Keratinocyte (primary cell): ENCODE measurements around the gene RASL11A. TPM values are rescaled to one million over a fixed set of nuclear protein-coding genes. Genes with fewer than 3 reads are reported as not detected.

Experiments used
- DNase-seq: peaks from one replicate; pipeline ENCODE4 v3.0.0-alpha.2; 2011; ENCODE audit warnings: low read depth, missing footprints, low spot score
- FAIRE-seq: peaks from 2 replicates; lab custom pipeline; 2011; peaks lifted over from hg19 to GRCh38; lab: Jason Lieb, UNC
- H2AFZ ChIP-seq: 2 replicates; pipeline ENCODE4 v1.6.0; 2012; ENCODE audit warnings: low read length, control low read depth, inconsistent platforms; ENCODE audit not compliant: control insufficient read depth
- H3K27ac ChIP-seq: 2 replicates; pipeline ENCODE4 v1.5.1; 2011; ENCODE audit warnings: low read length; ENCODE audit not compliant: control insufficient read depth, insufficient read depth
- H3K27me3 ChIP-seq: 3 replicates; pipeline ENCODE4 v1.6.0; 2011; ENCODE audit warnings: low read length; ENCODE audit not compliant: control insufficient read depth, insufficient read depth; ENCODE audit errors: extremely low read depth
- H3K36me3 ChIP-seq, 2 experiments: 2 replicates in 1 of 2; 3 replicates in 1 of 2; pipeline ENCODE4 v1.5.1; 2011; ENCODE audit warnings: low read length in 2 of 2, mild to moderate bottlenecking in 1 of 2; ENCODE audit not compliant: control insufficient read depth in 2 of 2, insufficient read depth in 2 of 2; ENCODE audit errors: extremely low read depth in 1 of 2
- H3K4me1 ChIP-seq: 3 replicates; pipeline ENCODE4 v1.5.1; 2011; ENCODE audit warnings: low read length; ENCODE audit not compliant: control insufficient read depth, insufficient read depth; ENCODE audit errors: extremely low read depth
- H3K4me2 ChIP-seq: 3 replicates; pipeline ENCODE4 v1.6.0; 2011; ENCODE audit warnings: low read depth, low read length; ENCODE audit not compliant: control insufficient read depth, insufficient read depth; ENCODE audit errors: extremely low read depth
- H3K4me3 ChIP-seq, 3 experiments: fragments of 200-600 bp in 1 of 3; sonication (generic) in 1 of 3; 2 replicates in 2 of 3; 3 replicates in 1 of 3; pipeline ENCODE4 v1.5.1; 2011 to 2016; ENCODE audit warnings: low read length in 3 of 3, mild to moderate bottlenecking in 3 of 3, control low read depth in 2 of 3, inconsistent platforms in 1 of 3, low read depth in 1 of 3, mixed read lengths in 1 of 3, mixed run types in 1 of 3, moderate library complexity in 1 of 3; ENCODE audit not compliant: control insufficient read depth in 2 of 3, insufficient read depth in 2 of 3; ENCODE audit errors: extremely low read depth in 1 of 3
- H3K79me2 ChIP-seq: 2 replicates; pipeline ENCODE4 v1.6.0; 2012; ENCODE audit warnings: low read length; ENCODE audit not compliant: control insufficient read depth, insufficient read depth
- H3K9ac ChIP-seq: 3 replicates; pipeline ENCODE4 v1.6.0; 2011; ENCODE audit warnings: low read length; ENCODE audit not compliant: control insufficient read depth, insufficient read depth; ENCODE audit errors: extremely low read depth
- H3K9me1 ChIP-seq: 3 replicates; pipeline ENCODE4 v1.6.0; 2011; ENCODE audit warnings: low read length; ENCODE audit not compliant: control insufficient read depth, insufficient read depth; ENCODE audit errors: extremely low read depth
- H3K9me3 ChIP-seq: 2 replicates; pipeline ENCODE4 v1.5.1; 2012; ENCODE audit warnings: low read depth, low read length; ENCODE audit not compliant: control insufficient read depth
- H4K20me1 ChIP-seq: 3 replicates; pipeline ENCODE4 v1.6.0; 2011; ENCODE audit warnings: low read length; ENCODE audit not compliant: control insufficient read depth, insufficient read depth; ENCODE audit errors: extremely low read depth
- EZH2 ChIP-seq: IDR thresholded peaks from one replicate; pipeline ENCODE4 v1.6.1; 2012; ENCODE audit warnings: inconsistent platforms, mild to moderate bottlenecking, low read length, moderate library complexity
- dilution Hi-C: fragments of 300-500 bp; cut with MboI; formaldehyde crosslinking; loops from one replicate; pipeline ENCODE4 v1.7.0; 2020; ENCODE audit warnings: low sequenced_read_pairs; ENCODE audit not compliant: extremely low pct_ligation_motif_present
- polyA plus RNA-seq, 5 experiments: library from polyadenylated mRNA; depleted of rRNA in 3 of 5; stranded (reverse) in 3 of 5; stranded (forward) in 1 of 5; unstranded in 1 of 5; fragments of >200 nt; gene quantifications; 1 replicate in 1 of 5; 2 replicates in 3 of 5; 3 replicates in 1 of 5; pipeline versions ENCODE4 v1.2.1 to v1.2.3, GENCODE V29; 2011 to 2012; ENCODE audit warnings: missing spikeins in 2 of 5, low read depth in 1 of 5, low replicate concordance in 1 of 5
- TF ChIP-seq, protein P1 (sequence below), 3 experiments: IDR thresholded peaks in 1 of 3; conservative IDR thresholded peaks in 1 of 3; optimal IDR thresholded peaks in 1 of 3; 2 replicates in 2 of 3; 3 replicates in 1 of 3; pipeline versions ENCODE3 to v1.5.1; 2011; ENCODE audit warnings: low read length in 3 of 3, mild to moderate bottlenecking in 3 of 3, moderate library complexity in 2 of 3, control low read depth in 1 of 3, inconsistent platforms in 1 of 3; ENCODE audit not compliant: insufficient read depth in 2 of 3; ENCODE audit errors: extremely low read depth in 1 of 3

Gene RASL11A
- polyA plus RNA-seq, 1 donor (not counting 4 experiments of a cell fraction or from before 2014, with no cell fraction given): 1.5 TPM

DNA sequence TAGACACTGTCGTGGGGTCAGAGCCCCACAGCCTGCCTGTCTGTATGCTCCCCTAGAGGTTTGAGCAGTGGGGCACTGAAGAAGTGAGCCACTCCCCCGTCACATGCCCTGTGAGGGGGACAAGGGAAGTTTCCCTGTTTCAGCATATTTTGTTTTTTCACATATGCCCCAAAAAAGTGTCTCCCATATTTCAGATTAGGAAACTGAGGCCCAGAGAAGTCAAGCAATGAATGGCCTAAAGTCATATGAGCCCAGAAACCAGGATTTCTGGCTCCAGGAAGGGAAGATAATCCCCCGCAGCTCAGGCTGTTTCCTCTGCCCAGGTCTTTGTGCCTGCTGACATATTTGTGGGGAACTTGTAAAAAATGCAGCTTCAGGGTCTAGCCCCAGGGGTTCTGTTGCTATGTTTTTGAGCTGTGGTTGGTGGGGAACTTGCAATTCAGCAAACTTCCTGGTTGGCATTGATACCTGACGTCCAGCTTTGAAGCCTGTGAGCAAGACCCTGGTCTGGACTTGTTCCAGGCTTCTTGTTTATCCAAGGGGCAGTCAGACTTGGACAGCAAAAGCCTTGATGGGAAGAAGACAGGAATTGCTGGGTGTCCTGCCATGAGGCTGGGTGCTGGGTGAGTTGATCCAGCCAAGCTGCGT is 9.5 kb downstream of the RASL11A start:
- no peak overlapping the region for H2AFZ ChIP-seq
- no peak overlapping the region for H3K27ac ChIP-seq
- H3K4me3 ChIP-seq: no peak overlapping the region
- no peaks in the 10 kb centered on the region for H3K9me3 ChIP-seq
- no peaks in the 10 kb centered on the region for H3K27me3 ChIP-seq
- no peaks in the 10 kb centered on the region for H4K20me1 ChIP-seq
- H3K4me1 ChIP-seq: no peaks in the 10 kb centered on the region
- no peak overlapping the region for H3K4me2 ChIP-seq
- no peaks in the 10 kb centered on the region for H3K9me1 ChIP-seq
- H3K79me2 ChIP-seq: no peaks in the 10 kb centered on the region
- DNase-seq (no peak), FAIRE-seq (no peak)
- no peak for TF ChIP-seq EZH2
- TF ChIP-seq, protein P1, sequence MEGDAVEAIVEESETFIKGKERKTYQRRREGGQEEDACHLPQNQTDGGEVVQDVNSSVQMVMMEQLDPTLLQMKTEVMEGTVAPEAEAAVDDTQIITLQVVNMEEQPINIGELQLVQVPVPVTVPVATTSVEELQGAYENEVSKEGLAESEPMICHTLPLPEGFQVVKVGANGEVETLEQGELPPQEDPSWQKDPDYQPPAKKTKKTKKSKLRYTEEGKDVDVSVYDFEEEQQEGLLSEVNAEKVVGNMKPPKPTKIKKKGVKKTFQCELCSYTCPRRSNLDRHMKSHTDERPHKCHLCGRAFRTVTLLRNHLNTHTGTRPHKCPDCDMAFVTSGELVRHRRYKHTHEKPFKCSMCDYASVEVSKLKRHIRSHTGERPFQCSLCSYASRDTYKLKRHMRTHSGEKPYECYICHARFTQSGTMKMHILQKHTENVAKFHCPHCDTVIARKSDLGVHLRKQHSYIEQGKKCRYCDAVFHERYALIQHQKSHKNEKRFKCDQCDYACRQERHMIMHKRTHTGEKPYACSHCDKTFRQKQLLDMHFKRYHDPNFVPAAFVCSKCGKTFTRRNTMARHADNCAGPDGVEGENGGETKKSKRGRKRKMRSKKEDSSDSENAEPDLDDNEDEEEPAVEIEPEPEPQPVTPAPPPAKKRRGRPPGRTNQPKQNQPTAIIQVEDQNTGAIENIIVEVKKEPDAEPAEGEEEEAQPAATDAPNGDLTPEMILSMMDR (optimal IDR thresholded peaks at IDR 0.05 in 1 of 3, IDR thresholded peaks at IDR 0.05 in 1 of 3, conservative IDR thresholded peaks at IDR 0.05 in 1 of 3; ENCODE audit: extremely low read depth in 1 of 3, insufficient read depth in 2 of 3, low read length in 3 of 3): no peak
- H3K9ac ChIP-seq: no peak overlapping the region
- H3K36me3 ChIP-seq: no peaks in the 10 kb centered on the region
- dilution Hi-C loops: no loop called here

DNA sequence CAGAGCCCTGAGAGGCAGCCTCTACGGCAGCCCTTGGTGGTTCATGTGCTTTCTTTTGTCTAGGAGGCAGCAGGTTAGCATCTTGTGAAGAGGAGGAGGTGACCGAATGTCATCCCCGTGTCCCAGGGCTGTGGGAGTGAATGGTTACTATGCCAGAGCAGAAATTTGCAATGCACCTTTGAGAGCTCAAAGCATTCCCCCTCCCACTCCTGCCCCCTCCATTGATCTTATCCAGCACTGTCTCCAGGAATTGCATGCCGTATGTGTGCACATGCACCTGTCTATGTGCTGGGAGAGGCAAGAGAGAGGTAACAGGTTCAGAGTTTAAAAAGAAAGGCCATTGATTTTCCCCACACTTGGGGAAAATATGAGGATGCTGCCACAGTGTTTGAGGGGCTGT is 10.2 kb downstream of the RASL11A start:
- H3K9me1 ChIP-seq: no peaks in the 10 kb centered on the region
- no peak overlapping the region for H3K4me2 ChIP-seq
- H3K27ac ChIP-seq: no peak overlapping the region
- DNase-seq (no peak), FAIRE-seq (no peak)
- H4K20me1 ChIP-seq: no peaks in the 10 kb centered on the region
- H3K9ac ChIP-seq: no peak overlapping the region
- H2AFZ ChIP-seq: no peak overlapping the region
- no peaks in the 10 kb centered on the region for H3K79me2 ChIP-seq
- no peaks in the 10 kb centered on the region for H3K27me3 ChIP-seq
- H3K4me3 ChIP-seq: no peak overlapping the region
- no peaks in the 10 kb centered on the region for H3K4me1 ChIP-seq
- TF ChIP-seq, protein P1 (optimal IDR thresholded peaks at IDR 0.05 in 1 of 3, IDR thresholded peaks at IDR 0.05 in 1 of 3, conservative IDR thresholded peaks at IDR 0.05 in 1 of 3; ENCODE audit: extremely low read depth in 1 of 3, insufficient read depth in 2 of 3, low read length in 3 of 3): no peak
- no peak for TF ChIP-seq EZH2
- dilution Hi-C loops: no loop called here
- H3K36me3 ChIP-seq: no peaks in the 10 kb centered on the region
- H3K9me3 ChIP-seq: no peaks in the 10 kb centered on the region
